HG02642 (cell line): ENCODE results near the gene HK1.

Experiments used
- ATAC-seq: cut with Tn5 transposase; IDR thresholded peaks from one replicate; pipeline ENCODE4 v1.9.1; 2021; ENCODE audit warnings: mild to moderate bottlenecking; ENCODE audit not compliant: unreplicated experiment, poor library complexity

HK1 gene

DNA sequence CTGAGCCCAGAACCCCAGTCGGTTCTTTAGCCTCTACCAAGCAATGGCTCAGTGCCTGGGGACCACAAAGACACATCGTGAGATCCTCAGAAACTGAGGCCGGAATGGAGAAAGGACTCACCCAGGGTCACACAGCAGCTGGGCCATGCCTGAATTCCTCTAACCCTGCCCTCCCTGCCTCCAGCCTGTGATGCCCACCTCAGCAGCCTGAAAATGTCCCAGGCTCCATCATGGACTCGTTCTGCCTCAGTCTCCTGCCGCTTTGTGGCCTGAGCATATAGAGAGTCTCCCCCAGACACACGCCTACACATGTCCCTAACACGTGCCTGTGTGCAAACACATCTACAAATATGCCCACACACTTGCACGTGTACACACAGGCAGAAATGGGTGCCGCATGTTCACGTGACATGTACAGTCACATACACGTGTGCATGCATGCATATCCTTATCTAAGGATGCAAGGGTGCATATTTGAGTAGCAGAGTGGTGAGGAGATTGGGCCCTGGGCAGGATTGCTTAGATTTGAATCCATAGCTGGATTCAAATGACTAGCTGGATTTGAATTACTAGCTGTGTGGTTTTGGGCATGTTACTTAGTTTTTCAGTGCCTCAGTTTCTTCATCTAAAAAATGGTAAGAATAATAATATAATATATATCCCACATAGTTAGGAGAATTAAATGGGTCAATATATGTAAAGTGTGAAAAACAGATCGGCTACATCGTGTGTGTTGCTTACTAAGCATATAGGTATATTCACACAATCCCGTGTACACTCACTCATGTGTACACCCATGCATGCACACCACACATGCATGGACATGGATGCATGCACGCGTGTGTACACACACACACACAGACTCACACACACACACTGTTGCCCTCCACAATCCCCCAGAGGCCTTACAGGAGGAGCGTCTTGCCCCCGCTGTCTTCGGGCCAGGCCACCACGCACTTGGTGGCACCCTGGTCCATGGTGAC is 136.0 kb downstream of the HK1 start:
- ATAC-seq, result no peak

DNA sequence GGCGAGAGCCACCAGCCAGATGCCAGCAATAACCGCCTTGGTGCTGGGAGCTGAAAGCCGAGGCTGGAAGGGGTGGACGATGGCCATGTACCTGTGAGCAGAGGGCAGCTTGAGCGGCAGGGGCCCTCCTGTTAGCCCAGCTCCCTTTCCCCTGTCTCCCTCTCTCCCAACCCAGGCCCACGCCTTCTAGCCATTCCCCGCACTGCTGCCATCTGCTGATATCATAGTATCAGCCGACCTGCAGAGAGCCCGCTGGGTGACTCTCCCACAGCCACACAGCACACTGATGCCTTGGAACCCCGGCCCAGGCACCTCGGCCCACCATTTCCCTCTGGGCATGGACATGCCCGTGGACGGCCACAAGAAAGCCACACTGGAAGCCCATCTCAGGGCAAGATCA is 136.8 kb downstream of the HK1 start:
- no peak for ATAC-seq

DNA sequence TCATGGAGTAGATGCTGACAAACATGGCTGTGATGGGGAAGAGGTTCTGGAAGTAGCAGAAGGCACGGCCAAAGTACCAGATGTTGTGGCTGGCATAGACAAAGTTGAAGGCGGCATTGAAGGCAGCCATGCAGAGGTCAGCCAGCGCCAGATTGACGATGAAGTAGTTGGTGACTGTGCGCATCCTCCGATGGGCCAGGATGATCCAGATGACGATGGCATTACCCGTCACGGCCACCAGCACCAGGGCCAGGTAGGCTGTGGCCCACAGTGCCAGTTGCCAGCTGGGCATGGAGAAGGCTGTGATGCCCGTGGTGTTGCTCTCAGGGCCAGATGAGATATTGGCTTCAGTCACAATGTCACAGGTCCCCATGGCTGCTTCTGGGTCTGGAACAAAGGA is 137.7 kb downstream of the HK1 start:
- no peak for ATAC-seq

DNA sequence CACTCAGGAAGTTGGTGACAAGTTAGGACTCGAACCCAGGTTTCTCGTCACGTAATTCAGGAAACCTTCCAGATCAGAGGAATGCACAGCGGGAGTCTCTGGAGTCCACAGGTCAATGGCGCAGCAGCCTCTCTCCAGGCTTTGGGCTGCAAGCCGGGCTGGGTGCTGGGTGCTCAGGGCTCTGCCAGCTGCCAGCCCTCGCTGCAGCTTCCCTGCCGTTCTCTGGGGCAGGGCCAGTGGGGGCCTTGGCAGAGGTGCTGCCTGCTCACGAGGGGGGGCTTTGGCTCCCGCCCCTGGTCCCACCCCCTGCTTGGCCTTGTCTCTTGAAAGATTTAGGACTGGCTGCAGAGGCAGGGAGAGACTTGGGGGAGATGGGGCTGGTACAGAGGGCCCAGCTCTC is 138.4 kb downstream of the HK1 start, which contains the start of gene TACR2:
Gene TACR2 (minus strand): TSS at position 224 of the 400 bp plus-strand sequence. CDS start 595 bp downstream, outside the sequence.
- ATAC-seq, result no peak

DNA sequence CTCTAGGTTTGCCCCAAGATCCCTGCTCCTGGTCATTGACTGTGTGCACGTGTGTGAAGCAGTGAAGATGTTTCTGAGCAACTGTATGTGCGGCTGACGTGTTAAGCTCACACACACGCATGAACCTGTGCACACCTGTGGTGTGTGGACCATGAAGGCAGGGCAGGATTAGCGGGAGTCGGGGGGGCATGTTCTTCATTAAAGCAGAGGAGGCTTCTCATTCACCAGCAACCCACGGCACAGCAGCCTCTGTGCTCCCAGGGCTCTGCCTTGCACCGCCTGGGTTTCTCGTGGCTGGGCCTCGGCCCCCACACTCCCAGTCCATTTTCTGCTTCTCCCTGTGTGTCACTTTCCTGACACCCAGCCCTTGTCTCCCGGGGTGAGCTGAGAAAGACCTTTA is 139.2 kb downstream of the HK1 start:
- no peak for ATAC-seq

DNA sequence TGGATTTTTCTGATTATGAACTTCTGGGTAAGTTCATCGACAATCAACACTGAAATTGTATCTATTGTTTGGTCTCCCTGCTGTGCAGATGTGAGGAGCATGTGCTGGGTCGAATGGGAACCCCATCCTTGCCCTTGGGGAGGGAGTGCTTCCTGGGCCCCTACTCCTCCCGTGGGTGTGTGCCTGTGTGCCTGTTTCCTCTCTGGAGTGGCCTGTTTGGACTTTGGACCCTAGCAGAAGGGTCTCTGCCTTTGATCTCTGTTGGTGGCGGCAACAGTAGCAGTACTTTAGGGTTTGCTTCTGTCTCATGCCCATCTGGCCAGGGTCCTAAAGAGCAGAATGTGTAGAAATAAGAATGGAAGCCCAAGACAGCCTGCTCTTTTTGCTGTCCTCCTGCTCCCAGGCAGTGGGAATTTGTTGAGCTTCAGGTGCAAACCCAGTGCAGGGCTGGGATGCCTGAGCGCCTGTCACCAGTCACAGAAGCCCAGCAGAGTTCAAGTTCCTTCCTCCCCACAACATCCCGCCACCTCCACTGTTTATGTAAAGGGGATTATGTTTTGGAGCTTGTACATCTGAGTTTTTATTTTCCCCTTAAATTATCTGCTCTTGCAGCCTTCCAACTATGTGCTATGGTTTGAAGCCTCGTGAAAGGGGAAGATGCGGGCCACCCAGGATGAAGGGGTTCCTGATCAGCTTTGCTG is 139.9 kb downstream of the HK1 start:
- no peak for ATAC-seq

DNA sequence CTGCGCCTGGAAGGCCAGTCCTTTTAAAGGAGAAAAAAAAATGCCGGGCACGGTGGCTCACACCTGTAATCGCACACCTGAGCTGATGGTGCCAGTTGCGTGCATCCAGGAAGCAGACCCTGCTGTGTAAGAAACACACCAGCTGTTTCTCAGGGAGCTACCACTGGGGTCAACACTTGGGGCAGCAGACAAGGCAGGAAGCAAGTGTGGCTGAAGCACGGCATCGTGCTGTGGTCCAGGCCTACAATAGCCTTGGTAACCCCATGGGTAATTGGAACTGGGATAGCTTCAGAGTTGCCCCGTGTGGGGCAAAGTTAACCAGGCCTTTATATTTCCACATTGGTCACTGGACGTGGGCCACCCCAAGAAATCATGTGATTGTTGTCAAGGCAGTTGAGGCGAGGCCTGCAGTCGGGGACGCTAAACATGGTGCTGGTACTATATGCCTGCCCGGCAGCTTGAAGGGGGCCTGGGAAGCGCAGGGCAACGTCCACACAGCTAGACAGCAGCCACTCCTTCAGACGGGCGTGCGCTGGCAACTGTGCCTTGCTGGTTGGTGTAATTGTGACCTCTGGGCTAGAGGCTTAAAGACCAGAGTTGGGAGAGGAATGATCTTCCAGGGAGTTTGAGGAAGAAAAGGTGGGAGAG is 140.9 kb downstream of the HK1 start:
- no peak for ATAC-seq

DNA sequence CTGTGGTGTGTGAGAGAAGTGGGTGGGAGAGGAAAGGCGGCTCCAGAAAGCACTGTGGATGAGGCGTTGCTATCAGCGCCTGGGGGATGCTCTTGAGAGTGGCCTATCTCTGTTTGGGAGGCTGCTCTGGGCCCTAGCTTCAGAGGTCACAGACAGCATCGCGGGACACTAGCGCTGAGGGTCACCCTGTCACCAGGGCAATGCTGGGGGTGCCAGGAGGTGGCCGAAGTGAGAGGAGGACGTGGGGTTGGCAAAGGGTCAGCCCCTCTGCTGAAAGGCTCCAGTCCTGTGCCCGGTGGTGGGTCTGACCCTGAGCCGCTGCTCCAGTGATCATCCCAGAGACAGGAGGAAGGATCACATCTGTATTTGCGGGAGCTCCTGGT is 141.4 kb downstream of the HK1 start:
- no peak for ATAC-seq

DNA sequence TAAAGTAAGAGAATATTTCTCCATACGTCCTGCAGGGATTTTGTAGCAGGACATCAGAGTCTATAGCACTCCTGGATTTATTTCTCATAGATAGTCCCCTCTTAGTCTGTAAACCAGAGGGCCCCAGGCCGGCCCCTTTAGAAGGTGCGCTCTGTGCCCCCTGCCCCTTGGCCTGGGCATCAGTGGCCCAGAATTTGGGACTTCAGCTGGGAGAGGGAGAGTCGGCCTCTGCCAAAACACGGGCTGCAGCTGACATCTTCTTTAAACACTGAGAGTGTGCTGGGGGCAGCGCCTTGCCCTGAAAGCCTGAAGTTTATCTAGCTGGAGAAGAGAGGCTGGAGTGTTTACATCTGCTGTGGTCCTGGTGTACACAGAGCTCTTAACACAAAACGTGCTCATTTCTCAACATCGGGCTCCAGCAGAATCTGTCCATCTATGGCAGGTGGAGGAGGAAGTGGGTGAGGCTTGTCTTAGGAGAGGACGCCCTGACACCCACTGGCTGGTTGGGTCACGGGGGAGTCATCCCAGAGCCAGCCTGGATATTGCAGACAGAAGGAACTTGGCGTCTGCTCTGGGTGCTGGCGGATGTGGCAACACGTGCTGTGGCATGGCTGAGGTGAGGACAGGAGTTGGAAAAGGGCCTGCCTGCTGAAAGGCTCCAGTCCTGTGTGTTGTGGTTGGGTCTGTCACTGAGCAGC is 143.5 kb downstream of the HK1 start:
- ATAC-seq, result no peak

DNA sequence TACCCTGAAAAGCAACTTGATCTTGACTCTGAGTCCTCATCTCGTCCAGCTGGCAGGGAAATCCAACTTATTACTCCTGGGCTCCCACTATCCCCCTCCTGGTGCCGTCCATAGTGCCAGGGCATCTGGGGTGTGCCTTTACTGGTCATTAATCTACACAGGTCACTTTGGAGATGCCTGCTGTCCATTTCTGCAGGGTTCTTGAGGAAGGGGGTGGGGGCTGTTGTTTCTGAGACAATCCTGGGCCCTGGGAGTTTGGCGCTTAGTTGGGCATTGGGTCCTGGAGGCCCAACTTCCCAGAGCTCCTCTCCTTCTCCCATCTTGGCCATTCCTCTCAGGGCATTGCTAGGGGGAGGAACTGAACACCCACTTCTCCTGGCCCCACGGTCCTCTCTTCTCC is 144.4 kb downstream of the HK1 start:
- no peak for ATAC-seq

DNA sequence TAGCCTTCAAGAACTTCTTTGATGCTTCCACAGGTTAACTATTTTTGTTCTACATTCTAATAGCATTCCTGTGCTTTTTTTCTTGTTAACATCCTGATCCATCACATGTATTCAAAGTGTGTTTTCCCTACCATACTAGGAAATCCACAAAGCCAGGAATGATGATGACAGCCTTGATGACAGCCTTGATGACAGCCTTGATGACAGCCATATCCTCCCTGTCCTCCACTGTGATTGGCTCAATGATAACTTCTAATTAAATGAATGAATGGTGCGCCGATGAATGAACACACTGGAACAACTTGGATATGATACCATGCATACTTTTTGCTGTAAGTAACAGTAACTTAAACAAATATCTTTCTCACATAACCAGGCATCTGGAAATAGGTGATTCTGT is 146.7 kb downstream of the HK1 start:
- ATAC-seq, result no peak

DNA sequence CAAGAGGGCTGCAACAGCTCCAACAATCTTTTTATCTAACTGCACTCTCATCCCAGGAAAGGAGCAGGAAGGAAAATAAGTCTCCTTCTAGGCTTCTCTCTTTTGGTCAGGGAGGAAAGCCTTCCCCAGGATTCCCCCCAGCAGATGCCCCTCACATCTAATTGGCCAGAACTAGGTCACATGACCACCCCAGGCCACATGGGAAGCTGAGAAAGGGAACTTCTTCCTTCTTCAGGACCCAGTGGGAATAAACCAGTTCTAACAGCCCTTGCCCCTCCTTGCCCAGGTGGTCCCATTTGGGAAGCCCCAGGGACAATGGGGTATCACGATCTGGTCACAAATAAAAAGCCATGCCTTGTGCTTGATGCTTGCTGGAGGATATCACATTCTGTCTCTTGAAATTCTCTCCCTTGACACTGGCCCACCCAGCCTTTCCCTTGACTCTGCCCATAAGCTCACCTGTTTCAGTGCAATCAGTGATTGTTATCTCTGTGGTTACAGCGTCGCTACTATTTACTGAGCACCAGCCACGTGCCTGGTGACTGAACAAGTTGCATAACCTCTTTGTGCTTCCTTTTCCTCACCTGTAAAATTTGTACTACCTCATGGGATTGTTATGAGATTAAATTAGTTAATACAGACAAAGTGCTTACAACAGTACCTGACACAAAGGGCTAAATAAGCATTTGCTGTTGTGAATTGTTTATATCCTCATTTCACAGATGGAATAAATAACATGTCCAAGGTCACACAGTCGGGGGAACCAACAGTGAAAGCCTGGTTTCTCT is 147.4 kb downstream of the HK1 start:
- ATAC-seq, result no peak

DNA sequence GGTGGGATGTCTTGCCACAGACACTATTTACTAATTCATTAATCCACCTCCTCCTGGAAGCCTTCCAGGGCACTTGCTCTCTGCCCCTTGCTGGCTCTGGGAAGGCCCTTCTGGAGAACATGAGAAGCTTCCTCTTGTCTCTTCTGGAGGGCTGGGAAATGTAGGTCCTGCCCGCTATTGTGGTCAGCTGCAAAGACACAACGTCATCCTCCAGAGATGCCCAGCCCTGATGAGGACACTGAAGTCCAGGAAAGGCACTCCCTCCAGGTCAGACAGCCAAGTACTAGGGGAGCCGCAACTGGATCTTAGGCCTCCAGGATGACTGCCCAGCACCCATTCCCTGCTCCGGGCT is 148.1 kb downstream of the HK1 start:
- no peak for ATAC-seq

DNA sequence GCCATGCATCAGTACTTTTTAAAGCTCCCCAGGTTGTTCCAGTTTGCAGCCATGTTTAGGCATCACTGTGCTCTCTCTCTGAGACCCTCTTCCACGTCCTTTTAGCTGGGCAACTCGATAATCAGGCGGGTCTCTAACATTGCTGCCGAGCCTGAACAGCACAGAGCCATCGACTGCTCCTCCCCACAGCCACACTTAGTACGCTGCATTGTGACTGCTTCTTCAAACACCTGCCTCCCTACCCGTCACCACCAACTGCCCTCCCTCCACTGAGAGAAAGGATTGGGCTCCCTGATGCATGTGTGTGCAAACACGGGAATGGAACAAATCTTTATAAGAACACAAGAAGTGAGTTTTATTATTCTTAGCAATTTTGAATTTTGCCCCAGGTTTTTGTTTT is 149.9 kb downstream of the HK1 start:
- ATAC-seq, result no peak

DNA sequence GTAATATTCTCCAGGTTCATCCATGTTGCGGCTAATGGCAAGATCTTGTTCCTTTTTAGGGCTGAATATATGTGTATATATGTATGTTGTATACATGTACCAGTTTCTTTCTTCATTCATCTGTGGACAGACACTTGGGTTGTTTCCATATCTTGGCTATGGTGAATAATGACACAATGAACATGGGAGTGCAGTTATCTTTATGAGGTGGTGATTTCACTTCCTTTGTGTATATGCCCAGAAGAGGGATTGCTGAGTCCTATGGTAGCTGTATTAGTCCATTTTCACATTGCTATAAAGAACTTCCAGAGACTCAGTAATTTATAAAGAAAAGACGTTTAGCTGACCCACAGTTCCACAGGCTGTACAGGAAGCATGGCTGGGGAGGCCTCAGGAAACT is 155.9 kb downstream of the HK1 start:
- ATAC-seq, result no peak

DNA sequence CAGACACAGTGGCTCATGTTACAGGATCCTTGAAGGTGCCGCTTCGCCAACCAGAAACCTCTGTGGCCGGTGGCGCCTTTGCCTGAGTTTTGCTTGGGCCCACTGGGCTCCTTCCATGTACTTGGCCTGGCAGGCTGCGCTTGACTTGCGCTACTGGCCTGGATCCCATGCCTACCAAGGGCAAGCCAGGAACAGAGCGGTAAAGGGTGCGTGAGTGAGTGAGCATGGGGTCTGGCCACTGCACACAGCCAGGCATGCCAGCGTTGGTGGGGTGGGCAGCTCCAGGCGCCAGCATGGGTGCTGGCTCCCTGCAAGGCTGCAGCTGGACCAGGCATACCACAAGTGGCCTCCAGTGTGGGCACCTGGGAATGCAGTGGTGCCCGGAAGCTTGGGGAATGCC is 156.6 kb downstream of the HK1 start:
- no peak for ATAC-seq

DNA sequence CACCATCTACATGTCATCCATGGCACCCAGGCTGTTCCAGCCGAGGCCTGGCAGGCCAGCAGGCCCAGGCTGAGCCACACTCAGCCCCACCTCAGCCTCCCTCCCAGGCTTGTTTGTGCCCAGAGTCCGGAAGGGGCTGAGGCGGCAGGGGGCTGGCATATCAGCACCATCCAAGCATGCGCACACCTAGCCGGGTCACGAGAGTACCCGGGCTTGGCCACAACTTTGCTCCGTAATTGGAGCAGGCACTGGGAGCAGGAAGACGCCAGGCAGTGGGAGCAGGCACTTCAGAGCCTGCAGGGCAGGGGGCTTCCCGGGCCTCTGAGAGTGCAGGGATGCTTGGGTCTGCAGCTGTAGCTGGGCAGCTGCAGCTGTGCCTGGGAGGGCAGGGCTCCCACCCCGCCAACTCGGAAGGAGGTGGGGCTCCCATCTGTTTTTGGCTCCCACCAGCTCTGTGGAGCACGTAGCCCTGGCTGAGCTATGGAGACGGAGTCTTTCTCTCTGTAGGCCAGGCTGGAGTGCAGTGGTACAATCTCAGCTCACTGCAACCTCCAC is 157.7 kb downstream of the HK1 start:
- no peak for ATAC-seq

DNA sequence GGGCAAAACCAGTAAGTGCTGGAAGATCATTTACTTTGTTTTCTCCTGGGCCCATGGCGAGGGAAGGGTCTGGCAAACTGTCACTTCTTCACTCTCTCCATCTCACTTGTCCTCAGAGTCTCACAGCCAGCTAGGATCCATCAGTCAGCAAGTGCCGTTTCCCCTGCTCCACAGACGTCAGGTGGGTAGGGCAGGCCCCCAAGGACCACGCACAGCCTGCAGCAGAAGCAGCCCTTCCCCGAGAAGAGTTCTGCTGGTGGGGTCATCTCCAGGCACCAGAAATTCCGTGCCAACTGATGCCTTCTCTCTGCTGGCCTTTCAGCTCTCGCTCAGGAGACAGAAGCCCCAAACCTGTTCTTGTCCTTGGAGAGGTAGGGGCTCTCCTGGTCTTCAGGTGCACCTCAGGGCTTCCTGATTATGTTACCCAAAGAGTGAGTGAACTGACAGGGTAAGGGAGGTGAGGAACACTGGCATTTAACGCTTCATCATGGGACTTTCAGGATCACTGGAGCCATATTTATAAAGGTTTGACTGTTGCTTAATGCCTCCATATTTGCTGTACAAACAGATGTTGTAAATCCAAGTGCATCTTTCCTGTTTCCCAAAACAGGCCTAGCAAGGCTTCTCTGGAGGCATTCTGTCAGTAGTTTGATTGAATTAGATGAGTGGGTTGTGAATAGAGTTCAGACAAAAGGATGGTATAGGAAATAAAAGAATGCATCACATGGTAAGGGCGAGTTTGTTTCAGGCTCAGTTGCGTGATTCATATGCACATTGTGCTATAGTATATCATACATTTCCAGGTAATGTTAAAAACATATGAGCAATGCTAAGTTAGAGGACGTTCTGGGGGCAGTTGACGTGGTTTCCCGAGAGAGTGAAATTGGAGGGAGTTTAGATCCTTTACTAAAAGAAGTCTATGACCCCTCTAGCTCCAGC is 159.3 kb downstream of the HK1 start:
- ATAC-seq, result no peak
